ENCODE measurements around the gene BNIP3. TPM values are rescaled to one million over a fixed set of nuclear protein-coding genes. Genes with fewer than 3 reads are reported as not detected.
"Not testable (repeated sequence)": the region's sequence is repeated elsewhere in the genome, so short reads cannot be mapped to it uniquely, and the experiment has no call there.

BNIP3 gene
- polyA plus RNA-seq, 10 donors = 40.3 to 55.2 (median 44.5) TPM

DNA sequence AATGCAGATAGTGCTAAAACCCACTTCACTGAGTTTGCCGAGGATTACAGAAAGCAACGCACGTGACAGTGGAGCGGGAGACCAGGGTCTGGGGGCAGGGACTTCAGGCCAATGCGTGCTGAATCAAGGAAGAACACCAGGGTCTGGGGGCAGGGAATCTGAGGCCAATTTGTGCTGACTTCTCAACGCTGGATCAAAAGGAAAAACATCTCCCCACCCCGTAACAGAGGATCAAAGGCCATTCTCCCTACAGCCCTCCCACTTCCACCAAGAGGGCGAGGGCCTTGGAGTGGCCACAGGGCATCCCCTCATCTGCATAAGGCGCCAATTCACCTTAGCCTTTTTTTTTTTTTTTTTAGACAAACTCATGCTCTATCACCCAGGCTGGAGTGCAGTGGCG, 22.3 kb upstream of the BNIP3 start:
- no peak for DNase-seq

GRCh38 chr10:132003282-132003924, 21.7 kb upstream of the BNIP3 start:
- no peak for DNase-seq

GRCh38 chr10:132002004-132002403, 20.3 kb upstream of the BNIP3 start:
- no peak for DNase-seq

- no peak for DNase-seq
Measured at GRCh38 chr10:132001238-132001972, 19.7 kb upstream of the BNIP3 start.

- DNase-seq = no peak
Measured at GRCh38 chr10:131998845-131999681, 17.3 kb upstream of the BNIP3 start.

DNA sequence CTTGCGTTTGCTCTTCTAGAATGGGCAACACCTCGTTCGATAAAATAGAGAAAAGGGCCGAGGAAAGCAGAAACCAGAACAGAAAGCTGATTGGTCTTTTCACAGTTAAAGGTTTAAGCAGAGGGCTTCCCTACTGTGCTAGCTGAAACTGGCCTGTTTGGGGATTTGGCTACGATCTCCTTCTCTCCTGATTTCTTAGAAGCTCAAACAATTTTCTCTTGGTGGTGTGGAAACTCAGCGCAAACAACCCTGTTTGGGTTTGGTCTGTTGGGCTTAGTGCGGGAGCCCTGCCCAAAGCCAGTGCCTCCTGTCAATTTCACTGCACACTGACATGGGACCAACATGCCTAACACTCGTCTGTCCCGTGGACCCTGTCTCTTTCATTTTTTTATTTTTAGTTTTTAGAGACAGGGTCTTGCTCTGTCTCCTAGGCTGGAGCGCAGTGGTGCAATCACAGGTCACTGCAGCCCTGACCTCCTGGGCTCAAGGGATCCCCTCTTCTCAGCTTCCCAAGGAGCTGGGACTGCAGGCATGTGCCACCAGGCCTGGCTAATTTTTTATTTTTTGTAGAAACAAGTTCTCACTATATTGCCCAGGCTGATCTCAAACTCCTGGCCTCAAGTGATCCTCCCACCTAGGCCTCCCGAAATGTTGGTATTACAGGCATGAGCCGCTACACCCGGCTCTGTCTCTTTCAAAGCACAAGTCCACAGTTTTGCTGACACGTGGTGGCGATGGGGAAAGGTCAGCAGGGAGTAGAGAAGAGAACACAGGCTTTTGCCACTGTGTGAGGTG, 16.5 kb upstream of the BNIP3 start:
- no peak for DNase-seq

DNA sequence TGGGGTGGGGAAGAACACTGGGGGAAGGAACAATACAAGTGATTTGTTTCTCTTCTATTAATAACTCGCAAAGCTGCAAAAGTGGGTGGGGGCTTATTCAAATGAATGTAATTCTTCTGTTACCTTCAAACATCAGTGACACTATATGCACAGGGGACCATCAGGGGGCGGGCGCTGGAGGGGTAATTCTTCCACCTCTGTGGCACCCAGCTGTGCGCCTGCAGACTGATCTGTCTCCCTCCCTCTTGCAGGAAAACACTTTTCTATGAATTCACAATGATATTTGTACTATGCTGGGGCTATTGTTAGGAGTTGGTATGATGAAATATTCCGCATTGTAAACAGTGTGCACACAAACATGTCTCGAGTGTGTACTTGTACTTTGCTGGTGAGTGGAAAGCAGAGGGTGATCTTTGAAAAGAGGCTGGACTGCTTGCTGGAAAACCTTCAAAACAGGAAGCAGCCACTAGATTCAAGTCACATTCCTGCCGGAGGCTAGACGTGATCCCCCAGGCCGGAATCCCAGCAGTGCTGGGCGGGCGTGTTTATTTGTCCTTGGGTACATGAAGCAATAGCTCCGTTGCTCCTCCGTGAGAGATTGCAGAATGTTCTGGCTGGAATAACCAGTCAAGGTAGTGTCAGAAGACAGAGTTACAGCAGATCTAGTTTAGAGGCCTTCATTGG, 15.8 kb upstream of the BNIP3 start:
- DNase-seq = peak in 1 of 3 donors; percentile 59

DNA sequence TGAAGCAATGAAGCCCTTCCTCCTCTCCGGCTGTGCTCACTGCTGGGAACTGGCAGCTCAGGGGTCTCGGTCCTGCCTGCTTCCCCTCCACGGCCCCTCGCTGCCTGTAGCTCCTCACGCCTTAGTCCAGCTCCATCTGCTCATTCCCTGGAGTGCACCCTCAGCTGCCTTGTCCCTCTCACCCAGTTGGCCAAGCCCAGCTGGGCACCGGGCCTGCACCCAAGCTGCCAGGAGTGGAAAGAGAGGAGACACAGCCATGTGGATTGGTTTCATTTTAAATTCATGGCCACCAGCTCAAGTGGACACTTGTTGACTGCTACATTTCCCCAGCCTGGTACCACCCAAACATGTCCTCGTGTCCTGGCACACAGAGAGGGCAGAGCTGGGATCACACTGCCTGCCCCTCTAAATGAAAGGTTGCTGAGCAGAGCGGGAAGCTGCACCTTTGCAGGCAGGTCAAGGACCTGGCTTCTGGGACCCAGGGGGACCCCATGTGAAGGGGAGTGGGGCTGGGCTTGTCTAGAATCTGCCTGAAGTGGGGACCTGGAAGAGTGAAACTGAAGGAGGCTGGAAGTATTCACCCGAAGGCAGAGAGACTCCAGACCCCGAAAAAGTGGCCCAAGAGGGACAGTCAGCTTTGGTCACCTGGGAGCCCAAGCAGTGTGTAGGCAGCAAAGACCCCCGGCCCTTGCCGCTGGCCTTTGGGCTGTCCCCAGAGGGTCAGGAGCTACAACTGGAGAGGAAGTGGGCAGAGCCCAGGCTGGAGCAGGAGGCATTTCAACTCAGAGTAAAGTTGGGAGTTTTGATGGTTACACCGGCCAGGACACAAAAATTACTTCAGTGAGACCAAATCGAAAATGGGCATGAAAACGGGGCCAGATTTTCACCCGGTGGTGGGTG, 15.0 kb upstream of the BNIP3 start:
- no peak for DNase-seq

DNA sequence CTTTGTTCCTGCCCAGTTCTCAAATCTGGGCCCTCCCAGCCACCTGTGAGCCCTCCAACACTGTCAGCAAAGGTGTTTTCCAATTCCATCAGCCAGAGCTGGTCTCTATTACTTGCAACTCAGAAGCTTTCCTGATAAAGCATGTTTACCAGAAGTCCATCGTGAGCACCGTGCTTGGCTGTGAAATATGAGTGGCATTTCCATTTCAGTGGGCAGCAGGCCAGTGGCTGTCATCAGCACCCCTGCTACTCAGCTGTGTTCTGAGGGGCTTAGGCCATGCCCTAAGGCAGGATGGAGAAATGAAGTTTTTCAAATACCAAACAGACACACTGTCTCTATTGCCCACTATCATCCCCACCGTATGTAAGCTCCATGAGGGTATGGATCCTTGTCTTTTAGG, 12.7 kb upstream of the BNIP3 start:
- DNase-seq = no peak

- DNase-seq = no peak
Measured at GRCh38 chr10:131993275-131993674, 11.6 kb upstream of the BNIP3 start.

- no peak for DNase-seq
Measured at GRCh38 chr10:131991726-131992125, 10.0 kb upstream of the BNIP3 start.

DNA sequence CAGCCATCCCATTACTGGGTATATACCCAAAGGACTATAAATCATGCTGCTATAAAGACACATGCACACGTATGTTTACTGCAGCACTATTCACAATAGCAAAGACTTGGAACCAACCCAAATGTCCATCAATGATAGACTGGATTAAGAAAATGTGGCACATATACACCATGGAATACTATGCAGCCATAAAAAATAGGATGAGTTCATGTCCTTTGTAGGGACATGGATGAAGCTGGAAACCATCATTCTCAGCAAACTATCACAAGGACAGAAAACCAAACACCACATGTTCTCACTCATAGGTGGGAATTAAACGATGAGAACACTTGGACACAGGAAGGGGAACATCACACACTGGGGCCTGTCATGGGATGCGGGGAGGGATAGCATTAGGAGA, 6.1 kb upstream of the BNIP3 start:
- not testable (repeated sequence) for DNase-seq

- not testable (repeated sequence) for DNase-seq
Measured at GRCh38 chr10:131987301-131987700, 5.6 kb upstream of the BNIP3 start.

GRCh38 chr10:131986851-131987250, 5.1 kb upstream of the BNIP3 start:
- not testable (repeated sequence) for DNase-seq

DNA sequence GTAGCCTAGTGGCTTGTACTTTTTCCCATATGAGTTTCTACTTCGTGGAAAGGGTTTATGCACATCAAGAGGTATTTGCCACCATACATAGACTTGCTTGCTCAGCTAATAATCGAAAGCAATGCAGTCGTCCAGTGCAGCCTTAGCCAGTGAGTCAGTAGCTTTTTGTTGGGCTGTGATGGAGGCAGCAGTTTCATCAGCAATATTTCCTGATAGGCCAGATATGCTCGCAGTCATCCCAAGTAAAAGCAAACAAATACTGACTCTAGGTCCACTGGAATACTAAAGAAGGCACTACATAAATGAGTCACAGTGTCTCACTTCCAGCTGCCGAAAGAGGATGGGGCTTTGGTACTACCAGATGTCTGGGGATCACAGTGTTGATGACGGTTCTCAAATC, 2.1 kb upstream of the BNIP3 start:
- DNase-seq = peak in 1 of 3 donors; percentile 71

- peak in 1 of 3 donors; percentile 36 for DNase-seq
Measured at GRCh38 chr10:131982796-131983195, 1.1 kb upstream of the BNIP3 start.

- DNase-seq = no peak
Measured at GRCh38 chr10:131982185-131982756, 548 bp upstream of the BNIP3 start.

GRCh38 chr10:131980761-131981428, 828 bp downstream of the BNIP3 start:
- DNase-seq = peak in 1 of 3 donors; percentile 54

DNA sequence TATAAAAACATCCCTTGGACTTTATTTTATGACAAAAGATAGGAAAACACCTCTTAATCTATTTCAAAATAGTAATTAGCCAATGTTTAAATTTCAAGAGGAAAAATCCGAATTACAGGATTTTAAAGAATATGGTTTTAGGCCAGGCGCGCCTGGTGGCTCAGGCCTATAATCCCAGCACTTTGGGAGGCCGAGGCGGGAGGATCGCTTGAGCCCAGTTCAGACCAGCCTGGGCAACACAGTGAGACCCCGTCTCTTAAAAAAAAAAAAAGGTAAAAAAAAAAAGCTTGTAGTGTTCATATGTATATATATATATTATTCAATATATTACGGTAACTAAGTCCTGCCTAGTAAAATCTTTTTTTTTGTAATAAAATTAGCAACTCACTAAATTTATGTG, 1.4 kb downstream of the BNIP3 start:
- no peak for DNase-seq
